Thoracic aorta (tissue), 2 donors: Measurements from ENCODE around the gene RSAD2. TPM values are rescaled to one million over a fixed set of nuclear protein-coding genes. Genes with fewer than 3 reads are reported as not detected.
"Not testable (repeated sequence)": the region's sequence is repeated elsewhere in the genome, so short reads cannot be mapped to it uniquely, and the experiment has no call there.

ENCODE experiments used
- ATAC-seq: fragments of 150-250 bp; one replicate; pipeline ENCODE4 v1.8.0; 2017; ENCODE audit warnings: low read depth; ENCODE audit not compliant: insufficient number of reproducible peaks, low FRiP score
- DNase-seq: peaks from one replicate; pipeline ENCODE4 v3.0.0-alpha.2; 2020; ENCODE audit warnings: low spot score
- H3K27ac ChIP-seq, 2 donors: fragments of 200-600 bp; sonication (generic); 1 replicate in 1 of 2; 2 replicates in 1 of 2; pipeline ENCODE4 v1.5.1; 2016; ENCODE audit warnings: mild to moderate bottlenecking in 2 of 2, moderate library complexity in 2 of 2
- H3K27me3 ChIP-seq: fragments of 200-600 bp; sonication (generic); replicated peaks from 2 replicates; pipeline ENCODE4 v1.6.0; 2016; ENCODE audit warnings: mild to moderate bottlenecking; ENCODE audit not compliant: insufficient read depth
- H3K36me3 ChIP-seq: fragments of 200-600 bp; sonication (generic); one replicate; pipeline ENCODE4 v1.5.1; 2016
- H3K4me1 ChIP-seq, 2 donors: fragments of 200-600 bp; sonication (generic); 1 replicate in 1 of 2; 2 replicates in 1 of 2; pipeline versions ENCODE4 v1.5.1 to v1.6.0; 2016; ENCODE audit warnings: low read depth in 2 of 2, mild to moderate bottlenecking in 1 of 2; ENCODE audit not compliant: control insufficient read depth in 1 of 2
- H3K4me3 ChIP-seq: fragments of 200-600 bp; sonication (generic); 2 replicates; pipeline ENCODE4 v1.5.1; 2016; ENCODE audit warnings: mild to moderate bottlenecking
- H3K9me3 ChIP-seq: fragments of 200-600 bp; sonication (generic); 2 replicates; pipeline ENCODE4 v1.5.1; 2016
- total RNA-seq, 2 donors: library from RNA; depleted of rRNA; stranded (reverse); fragments of >200 nt; gene quantifications; one replicate each; pipeline versions ENCODE4 v1.1.0 to v1.2.3, GENCODE V29; 2016
- TF ChIP-seq, protein P1 (sequence below): fragments of 200-600 bp; sonication (generic); IDR thresholded peaks from one replicate; pipeline ENCODE4 v1.5.1; 2019; ENCODE audit warnings: antibody characterized with exemption

Gene RSAD2
- total RNA-seq, 2 donors from 2014 or later, result 11.3 to 11.8 TPM

DNA sequence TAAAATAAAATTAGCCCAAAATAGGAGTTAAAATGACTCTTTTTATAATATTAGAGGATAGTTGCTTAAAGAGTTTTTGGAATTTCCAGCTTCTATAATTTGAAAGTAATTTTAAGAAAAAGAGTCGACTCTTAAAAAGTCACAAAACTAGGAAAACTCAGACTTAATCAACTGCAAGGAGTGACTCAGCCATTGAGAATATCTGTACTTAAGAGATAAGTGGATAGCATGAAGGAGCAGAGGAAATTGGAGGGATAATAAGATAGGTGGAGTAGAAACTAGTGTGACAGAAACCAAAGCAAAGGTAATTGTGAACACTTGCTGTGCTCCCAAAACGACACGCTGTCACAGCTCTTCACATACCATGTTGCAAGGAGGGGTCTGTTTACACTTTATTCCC, 8.4 kb downstream of the RSAD2 start:
- DNase-seq (no peak), ATAC-seq (no peak)
- no peaks in the 10 kb centered on the region for H3K9me3 ChIP-seq
- H3K4me3 ChIP-seq, result no peak overlapping the region
- H3K27me3 ChIP-seq, result no peaks in the 10 kb centered on the region
- H3K4me1 ChIP-seq, result no peaks in the 10 kb centered on the region
- no peak overlapping the region for H3K27ac ChIP-seq
- H3K36me3 ChIP-seq, result no peaks in the 10 kb centered on the region
- TF ChIP-seq, protein P1, sequence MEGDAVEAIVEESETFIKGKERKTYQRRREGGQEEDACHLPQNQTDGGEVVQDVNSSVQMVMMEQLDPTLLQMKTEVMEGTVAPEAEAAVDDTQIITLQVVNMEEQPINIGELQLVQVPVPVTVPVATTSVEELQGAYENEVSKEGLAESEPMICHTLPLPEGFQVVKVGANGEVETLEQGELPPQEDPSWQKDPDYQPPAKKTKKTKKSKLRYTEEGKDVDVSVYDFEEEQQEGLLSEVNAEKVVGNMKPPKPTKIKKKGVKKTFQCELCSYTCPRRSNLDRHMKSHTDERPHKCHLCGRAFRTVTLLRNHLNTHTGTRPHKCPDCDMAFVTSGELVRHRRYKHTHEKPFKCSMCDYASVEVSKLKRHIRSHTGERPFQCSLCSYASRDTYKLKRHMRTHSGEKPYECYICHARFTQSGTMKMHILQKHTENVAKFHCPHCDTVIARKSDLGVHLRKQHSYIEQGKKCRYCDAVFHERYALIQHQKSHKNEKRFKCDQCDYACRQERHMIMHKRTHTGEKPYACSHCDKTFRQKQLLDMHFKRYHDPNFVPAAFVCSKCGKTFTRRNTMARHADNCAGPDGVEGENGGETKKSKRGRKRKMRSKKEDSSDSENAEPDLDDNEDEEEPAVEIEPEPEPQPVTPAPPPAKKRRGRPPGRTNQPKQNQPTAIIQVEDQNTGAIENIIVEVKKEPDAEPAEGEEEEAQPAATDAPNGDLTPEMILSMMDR, result no peak

DNA sequence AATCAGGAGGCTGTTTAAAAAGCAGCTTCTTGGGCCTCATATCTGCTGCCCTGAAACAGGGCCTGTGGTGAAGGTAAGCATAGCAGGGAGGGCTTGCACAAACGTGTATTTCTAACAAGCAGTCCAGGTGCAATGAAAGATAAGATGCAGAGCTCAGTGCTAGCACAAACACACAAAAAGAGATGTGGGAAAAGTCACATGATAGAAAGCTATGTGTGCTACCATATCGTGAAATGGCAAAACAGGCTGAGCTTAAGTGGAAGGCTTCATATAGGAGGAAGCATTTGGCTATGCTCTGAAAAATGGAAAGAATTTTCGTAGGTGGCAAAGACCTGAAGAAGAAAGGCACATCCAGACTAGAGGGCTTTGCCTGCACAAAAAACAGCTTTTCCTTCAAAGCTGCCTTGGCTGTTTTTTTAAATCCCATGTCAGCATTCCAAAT, 10.2 kb downstream of the RSAD2 start:
- TF ChIP-seq, protein P1, result no peak
- no peak overlapping the region for H3K4me3 ChIP-seq
- no peaks in the 10 kb centered on the region for H3K9me3 ChIP-seq
- ATAC-seq, result no peak
- H3K4me1 ChIP-seq, result no peaks in the 10 kb centered on the region
- no peak overlapping the region for H3K27ac ChIP-seq
- no peak for DNase-seq
- H3K36me3 ChIP-seq, result no peaks in the 10 kb centered on the region
- no peaks in the 10 kb centered on the region for H3K27me3 ChIP-seq

DNA sequence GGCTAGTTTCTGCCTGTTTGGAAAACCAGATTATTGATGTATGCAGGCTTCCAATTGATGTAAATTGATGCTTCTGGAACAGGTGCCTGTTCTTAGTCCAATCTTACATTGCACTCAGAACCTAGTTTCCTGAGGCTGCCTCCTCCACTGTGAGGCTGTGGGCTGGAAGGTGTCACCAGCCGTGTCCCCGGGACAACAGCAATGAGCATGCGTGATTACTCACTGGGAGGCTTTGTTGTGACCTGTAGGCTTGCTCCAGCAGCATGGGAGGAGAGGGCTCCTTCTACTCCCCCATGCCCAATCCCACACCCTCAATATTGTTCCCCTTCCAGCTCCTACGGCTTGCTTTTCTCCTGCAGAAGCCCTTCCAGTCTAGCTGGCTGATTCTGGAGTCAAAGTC, 11.1 kb downstream of the RSAD2 start:
- Histone ChIP-seq H3K27me3 (no peaks in the 10 kb centered on the region), H3K4me3 (no peak overlapping the region), H3K27ac (no peak overlapping the region), H3K4me1 (no peaks in the 10 kb centered on the region), H3K9me3 (no peaks in the 10 kb centered on the region), H3K36me3 (no peaks in the 10 kb centered on the region)
- TF ChIP-seq, protein P1, result no peak
- DNase-seq, result no peak
- no peak for ATAC-seq

DNA sequence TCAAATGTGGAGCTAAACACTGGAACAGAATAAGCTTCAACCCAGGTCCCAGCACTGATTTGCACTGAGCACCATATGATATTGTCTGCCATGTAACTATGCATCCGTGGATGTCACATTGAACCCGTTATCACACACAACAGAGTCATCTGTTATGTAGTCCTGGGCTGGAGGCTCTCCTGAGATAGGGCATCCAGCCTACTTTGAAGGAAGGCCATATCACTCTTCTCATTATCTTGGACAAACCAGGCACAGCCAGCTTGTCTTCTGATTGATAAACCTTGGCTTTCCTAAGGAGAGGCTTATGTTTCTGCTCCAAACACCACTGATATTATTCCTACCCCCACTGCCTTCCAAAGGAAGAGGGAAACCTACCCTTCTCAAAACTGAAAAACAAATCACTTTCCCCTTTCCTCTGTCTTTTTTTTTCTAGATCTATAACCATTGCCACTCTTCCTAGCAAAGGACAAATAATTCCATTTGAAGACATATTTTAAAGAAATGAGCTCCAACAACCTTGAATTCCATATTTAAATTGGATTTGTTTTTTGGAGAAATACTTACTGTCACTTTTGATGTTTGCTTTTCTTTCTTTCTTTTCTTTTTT, 16.4 kb downstream of the RSAD2 start:
- H3K27ac ChIP-seq, result no peak overlapping the region
- ATAC-seq (no peak), DNase-seq (no peak)
- H3K9me3 ChIP-seq, result no peaks in the 10 kb centered on the region
- H3K4me3 ChIP-seq, result no peak overlapping the region
- TF ChIP-seq, protein P1, result no peak
- H3K4me1 ChIP-seq, result no peaks in the 10 kb centered on the region
- no peaks in the 10 kb centered on the region for H3K36me3 ChIP-seq
- H3K27me3 ChIP-seq, result no peaks in the 10 kb centered on the region

DNA sequence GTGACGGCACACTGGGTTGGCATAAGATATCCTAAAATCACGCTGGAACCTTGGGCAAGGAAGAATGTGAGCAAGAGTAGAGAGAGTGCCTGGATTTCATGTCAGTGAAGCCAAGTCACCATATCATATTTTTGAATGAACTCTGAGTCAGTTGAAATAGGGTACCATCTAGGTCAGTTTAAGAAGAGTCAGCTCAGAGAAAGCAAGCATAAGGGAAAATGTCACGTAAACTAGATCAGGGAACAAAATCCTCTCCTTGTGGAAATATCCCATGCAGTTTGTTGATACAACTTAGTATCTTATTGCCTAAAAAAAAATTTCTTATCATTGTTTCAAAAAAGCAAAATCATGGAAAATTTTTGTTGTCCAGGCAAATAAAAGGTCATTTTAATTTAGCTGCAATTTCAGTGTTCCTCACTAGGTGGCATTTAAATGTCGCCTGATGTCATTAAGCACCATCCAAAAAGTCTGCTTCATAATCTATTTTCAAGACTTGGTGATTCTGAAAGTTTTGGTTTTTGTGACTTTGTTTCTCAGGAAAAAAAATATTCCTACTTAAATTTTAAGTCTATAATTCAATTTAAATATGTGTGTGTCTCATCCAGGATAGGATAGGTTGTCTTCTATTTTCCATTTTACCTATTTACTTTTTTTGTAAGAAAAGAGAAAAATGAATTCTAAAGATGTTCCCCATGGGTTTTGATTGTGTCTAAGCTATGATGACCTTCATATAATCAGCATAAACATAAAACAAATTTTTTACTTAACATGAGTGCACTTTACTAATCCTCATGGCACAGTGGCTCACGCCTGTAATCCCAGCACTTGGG, 19.6 kb downstream of the RSAD2 start:
- Histone ChIP-seq H3K4me1 (no peaks in the 10 kb centered on the region), H3K4me3 (no peak overlapping the region), H3K27ac (no peak overlapping the region), H3K36me3 (no peaks in the 10 kb centered on the region), H3K9me3 (no peaks in the 10 kb centered on the region), H3K27me3 (no peaks in the 10 kb centered on the region)
- no peak for ATAC-seq
- TF ChIP-seq, protein P1, result peak; percentile 62
- no peak for DNase-seq

DNA sequence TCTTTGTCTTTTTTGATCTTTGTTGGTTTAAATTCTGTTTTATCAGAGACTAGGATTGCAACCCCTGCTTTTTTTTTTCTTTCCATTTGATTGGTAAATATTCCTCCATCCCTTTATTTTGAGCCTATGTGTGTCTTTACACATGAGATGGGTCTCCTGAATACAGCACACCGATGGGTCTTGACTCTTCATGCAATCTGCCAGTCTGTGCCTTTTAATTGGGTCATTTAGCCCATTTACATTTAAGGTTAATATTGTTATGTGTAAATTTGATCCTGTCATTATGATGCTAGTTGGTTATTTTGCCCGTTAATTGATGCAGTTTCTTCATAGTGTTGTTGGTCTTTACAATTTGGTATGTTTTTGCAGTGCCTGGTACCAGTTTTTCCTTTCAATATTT, 25.0 kb downstream of the RSAD2 start:
- not testable (repeated sequence) for H3K4me3 ChIP-seq, H3K36me3 ChIP-seq, H3K27me3 ChIP-seq, DNase-seq, H3K4me1 ChIP-seq, ATAC-seq, H3K27ac ChIP-seq, H3K9me3 ChIP-seq
